ES-I3 (cell line): ENCODE data around the gene DNAJC3.

ENCODE experiments used
- H3K36me3 ChIP-seq: 2 replicates; pipeline ENCODE4 v1.6.1; 2013; ENCODE audit warnings: mild to moderate bottlenecking, low read length, control low read depth, moderate library complexity; ENCODE audit not compliant: insufficient read depth
- H3K4me1 ChIP-seq: 2 replicates; pipeline ENCODE4 v1.6.1; 2013; ENCODE audit warnings: mild to moderate bottlenecking, control low read depth, low read length; ENCODE audit not compliant: insufficient read depth
- H3K9ac ChIP-seq: 2 replicates; pipeline ENCODE4 v1.6.1; 2013; ENCODE audit warnings: low read depth, mild to moderate bottlenecking, low read length, moderate library complexity
- H3K9me3 ChIP-seq: 2 replicates; pipeline ENCODE4 v1.6.1; 2013; ENCODE audit warnings: mild to moderate bottlenecking, low read length, moderate library complexity; ENCODE audit not compliant: control insufficient read depth, insufficient read depth

DNAJC3 gene

GRCh38 chr13:95676762-95677563 is at the start of gene DNAJC3:
DNAJC3 (plus strand) TSS chr13:95677139; CDS start chr13:95677256, 117 bp downstream.
- Histone ChIP-seq H3K9me3 (0 out of 2 replicates have a peak, but pooled peaks cover 3% of the 10 kb centered on the region), H3K9ac (peak within 1 kb of the TSS; percentile 65), H3K36me3 (no peaks in the 10 kb centered on the region), H3K4me1 (no peaks in the 10 kb centered on the region)

DNA sequence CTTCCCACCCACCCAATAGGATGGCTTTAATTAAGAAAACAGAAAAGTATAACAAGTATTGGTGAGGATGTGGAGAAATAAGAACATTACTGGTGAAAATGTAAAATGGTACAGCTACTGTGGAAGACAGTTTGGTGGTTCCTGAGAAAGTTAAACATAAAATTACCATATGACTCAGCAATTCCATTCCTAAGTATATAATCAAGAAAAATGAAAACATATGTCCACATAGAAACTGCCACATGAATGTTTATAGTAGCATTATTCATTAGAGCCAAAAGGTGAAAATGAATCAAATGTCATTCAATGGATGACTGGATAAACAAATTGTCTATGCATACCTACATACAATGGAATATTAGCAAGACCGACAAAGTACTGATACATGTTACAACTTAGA is 49.3 kb upstream of the DNAJC3 start:
- Histone ChIP-seq H3K9me3 (no peaks in the 10 kb centered on the region), H3K9ac (no peak overlapping the region), H3K36me3 (peaks cover 6% of the 10 kb centered on the region; the same call in 1 of the 2 replicates), H3K4me1 (no peaks in the 10 kb centered on the region)

DNA sequence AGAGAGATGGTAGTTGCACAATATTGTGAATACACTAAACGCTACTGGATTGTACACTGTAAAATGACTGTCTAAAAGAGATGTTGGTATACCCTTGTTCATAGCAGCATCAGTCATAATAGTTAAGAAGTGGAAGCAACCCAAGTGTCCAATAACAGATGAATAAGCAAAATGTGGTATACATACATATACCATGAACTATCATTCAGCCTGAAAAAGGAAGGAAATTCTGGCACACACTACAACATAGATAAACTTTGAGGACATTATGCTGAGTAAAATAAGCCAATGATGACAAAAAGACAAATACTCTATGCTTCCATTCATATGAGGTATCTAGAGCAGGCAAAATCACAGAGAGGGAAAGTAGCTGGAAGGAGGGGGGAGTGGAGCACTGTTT is 48.5 kb upstream of the DNAJC3 start:
- Histone ChIP-seq H3K4me1 (no peaks in the 10 kb centered on the region), H3K36me3 (peaks cover 6% of the 10 kb centered on the region; the same call in 1 of the 2 replicates), H3K9me3 (no peaks in the 10 kb centered on the region), H3K9ac (no peak overlapping the region)

DNA sequence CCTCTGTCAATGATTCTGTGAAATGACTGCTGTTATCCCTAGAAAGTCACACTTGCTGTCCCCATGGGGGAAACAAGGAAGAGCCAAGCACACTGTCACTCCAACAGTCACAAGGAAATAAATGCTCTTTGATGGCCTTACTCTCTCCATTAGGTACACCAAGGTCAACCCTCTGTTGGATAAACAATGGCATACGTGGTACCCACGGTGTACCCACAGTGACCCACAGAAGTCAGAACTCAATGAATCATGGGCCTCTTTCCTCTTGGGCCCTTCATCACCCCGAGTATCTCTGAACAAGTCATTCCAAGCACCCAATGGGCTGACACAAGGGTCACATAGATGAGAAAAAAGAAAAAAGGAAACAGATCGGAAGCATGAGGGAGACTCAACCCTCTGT is 47.9 kb upstream of the DNAJC3 start:
- Histone ChIP-seq H3K9ac (no peak overlapping the region), H3K4me1 (no peaks in the 10 kb centered on the region), H3K36me3 (peaks cover 6% of the 10 kb centered on the region; the same call in 1 of the 2 replicates), H3K9me3 (no peaks in the 10 kb centered on the region)

DNA sequence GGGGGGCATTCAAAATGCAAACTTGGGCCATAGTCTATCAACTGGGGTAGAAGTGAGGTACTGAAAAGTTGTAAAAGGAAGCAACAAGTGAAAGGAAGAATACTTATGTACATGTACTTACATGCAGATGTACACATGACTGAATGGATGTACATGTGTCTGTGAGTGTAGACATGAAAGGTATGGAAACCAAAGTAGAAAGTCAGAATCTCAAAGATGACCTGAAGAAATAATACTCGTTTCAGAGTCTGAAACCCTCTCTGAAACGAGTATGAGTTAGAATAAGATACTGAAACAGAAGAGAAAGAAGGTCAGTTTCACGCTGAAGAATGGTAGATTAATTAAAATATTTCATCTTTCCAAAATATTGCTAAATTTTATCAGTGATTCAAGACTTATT is 46.3 kb upstream of the DNAJC3 start:
- Histone ChIP-seq H3K36me3 (peaks cover 6% of the 10 kb centered on the region; the same call in 1 of the 2 replicates), H3K4me1 (no peaks in the 10 kb centered on the region), H3K9me3 (no peaks in the 10 kb centered on the region), H3K9ac (no peak overlapping the region)

DNA sequence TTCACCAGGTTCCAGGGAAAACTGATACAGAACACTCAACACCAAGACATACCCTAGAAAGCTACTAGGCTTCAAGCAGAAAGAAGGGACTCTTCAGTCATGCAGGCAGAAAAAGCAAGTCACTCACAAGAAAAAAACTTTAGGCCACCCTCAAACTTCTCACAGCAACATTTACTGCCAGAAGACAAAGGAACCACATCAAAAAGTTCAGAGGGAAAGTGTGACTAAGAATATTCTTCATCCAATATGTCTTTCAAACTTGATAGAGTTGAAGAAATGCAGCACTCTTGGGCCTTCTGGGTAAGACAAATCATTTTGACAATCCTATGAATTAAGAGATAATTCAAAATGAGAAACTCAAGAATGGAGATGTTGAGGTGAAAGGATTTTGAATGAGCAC is 40.1 kb upstream of the DNAJC3 start:
- no peaks in the 10 kb centered on the region for H3K4me1 ChIP-seq
- H3K36me3 ChIP-seq = peaks cover 4% of the 10 kb centered on the region; the same call in 1 of the 2 replicates
- H3K9me3 ChIP-seq = no peaks in the 10 kb centered on the region
- H3K9ac ChIP-seq = no peak overlapping the region

DNA sequence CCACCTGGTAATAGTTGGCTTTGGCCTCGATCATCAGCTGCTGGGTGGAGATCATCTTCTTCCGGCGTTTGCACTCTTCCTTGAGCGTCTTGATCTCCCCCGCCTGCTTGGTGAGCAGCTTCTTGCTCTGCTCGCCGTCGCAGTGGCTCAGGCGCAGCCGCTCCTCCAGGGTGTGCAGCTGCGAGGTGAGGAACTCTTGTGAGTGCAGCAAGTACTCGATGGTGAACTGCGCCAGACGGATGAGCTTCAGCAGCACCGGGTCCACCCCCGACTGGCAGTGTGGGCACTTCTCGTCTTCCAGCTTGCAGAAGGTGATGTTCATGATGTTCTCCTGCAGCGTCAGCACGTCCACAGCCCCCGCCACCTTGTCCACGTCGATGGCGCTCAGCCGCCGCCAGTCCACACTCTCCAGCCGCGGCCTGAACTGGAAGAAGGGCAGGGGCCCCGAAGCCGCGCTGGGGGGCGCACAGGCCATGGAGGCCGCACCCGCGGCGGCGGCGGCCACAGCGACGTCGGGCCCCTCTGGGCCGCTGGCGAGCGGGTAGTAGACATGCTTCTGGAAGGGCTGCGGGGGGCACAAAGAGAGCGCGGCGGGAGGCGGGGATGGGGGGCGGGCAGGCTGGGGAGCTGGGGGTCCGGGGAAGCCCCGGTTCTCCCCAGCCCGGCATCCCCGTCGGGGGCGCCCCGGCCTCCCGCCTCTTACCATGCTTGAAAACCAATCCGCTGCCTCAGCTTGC is 35.5 kb upstream of the DNAJC3 start:
- Histone ChIP-seq H3K9me3 (no peaks in the 10 kb centered on the region), H3K4me1 (peaks cover 6% of the 10 kb centered on the region; the same call in 1 of the 2 replicates), H3K36me3 (peaks cover 4% of the 10 kb centered on the region; the same call in 1 of the 2 replicates), H3K9ac (peak overlapping the region; percentile 38; the same call in 1 of the 2 replicates)

DNA sequence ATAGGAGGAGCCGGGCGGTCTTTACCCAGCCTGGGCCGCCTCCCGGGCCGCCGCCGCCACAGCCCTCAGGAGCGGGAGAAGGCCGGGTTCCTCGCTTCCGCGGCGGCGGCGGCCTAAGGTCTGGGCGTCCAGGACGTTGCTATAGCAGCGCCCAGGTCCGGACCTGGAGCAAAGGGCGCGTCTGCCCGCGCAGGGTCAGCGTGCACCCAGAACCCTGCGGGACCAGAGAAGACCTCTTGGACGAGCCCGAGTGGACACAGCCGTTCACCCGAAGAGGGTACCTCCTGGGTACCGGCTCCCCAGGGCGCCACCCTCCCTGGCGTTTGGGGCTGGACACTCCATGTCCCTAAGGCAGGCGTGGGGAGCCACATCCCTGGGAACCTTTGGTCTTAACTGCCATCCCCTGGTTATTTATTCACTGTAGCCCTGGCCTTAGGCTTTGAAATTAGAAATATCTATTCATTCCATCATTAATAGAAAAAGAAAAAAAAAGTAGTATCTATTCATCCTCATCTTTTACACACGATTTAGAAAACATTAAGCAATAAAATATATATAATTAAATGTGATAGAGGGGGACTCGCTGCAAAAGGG is 34.8 kb upstream of the DNAJC3 start:
- Histone ChIP-seq H3K9ac (peak overlapping the region; percentile 38; the same call in 1 of the 2 replicates), H3K36me3 (peaks cover 4% of the 10 kb centered on the region; the same call in 1 of the 2 replicates), H3K4me1 (peaks cover 6% of the 10 kb centered on the region; the same call in 1 of the 2 replicates), H3K9me3 (no peaks in the 10 kb centered on the region)

- Histone ChIP-seq H3K9me3 (no peaks in the 10 kb centered on the region), H3K4me1 (peaks cover 6% of the 10 kb centered on the region; the same call in 1 of the 2 replicates), H3K36me3 (no peaks in the 10 kb centered on the region), H3K9ac (peak overlapping the region; percentile 77; the same call in 1 of the 2 replicates)
These were observed 33.9 kb upstream of the DNAJC3 start for GRCh38 chr13:95642999-95643398.

DNA sequence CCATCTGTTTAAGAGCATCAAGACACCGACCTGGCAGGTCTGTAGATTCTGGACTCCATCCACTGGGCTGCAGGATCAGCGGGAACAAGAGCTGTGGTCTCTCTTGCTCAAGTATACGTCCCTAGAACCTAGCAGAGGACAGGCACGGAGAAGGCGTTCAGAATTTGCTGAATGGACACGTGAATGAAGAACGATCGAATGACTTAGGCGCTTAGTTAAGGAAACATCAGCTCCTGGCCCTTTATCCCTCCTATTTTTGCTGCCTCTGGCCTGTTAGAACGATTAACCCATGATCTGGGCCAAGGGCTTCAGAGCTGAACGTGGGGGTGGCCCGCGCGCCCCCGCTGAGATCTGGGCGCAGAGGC is 33.4 kb upstream of the DNAJC3 start:
- H3K9me3 ChIP-seq = no peaks in the 10 kb centered on the region
- H3K36me3 ChIP-seq = no peaks in the 10 kb centered on the region
- peaks cover 6% of the 10 kb centered on the region; the same call in 1 of the 2 replicates for H3K4me1 ChIP-seq
- peak overlapping the region; percentile 77 for H3K9ac ChIP-seq

DNA sequence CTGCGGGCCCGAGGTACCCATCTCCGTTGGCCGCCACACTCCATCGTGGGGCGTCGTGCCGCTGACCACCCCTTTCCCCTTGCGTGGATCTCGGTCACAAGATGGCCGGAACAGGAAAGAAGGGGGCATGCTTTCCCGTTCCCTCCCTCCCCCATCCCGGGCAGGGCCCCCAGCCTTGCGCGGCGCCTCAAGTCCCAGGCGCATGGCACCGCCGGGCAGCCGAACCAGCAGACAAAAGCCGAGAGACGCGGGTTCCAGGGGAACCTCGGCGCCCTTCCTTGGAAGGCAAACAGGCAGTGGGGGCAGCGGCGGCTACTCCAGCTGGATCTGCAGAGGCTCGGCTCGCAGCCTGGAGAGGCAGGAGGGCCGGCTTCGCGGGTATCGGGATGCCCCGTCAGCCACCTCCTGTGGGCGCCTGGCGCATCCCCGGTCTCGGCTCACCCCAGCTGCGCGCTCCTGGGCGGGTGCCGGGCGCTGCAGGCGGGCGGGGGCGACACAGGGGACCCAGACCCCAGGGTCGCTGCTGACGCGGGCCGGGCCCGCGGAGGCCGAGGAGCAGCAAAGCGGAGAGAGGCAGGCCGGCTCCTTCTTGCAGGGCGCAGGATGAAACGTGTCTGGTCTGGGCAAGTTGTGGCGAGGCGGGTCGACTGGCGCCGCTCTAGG is 32.9 kb upstream of the DNAJC3 start:
- peak overlapping the region; percentile 77 for H3K9ac ChIP-seq
- H3K36me3 ChIP-seq = no peaks in the 10 kb centered on the region

GRCh38 chr13:95644601-95645052 is 32.3 kb upstream of the DNAJC3 start, which contains the start of gene DZIP1:
DZIP1 (minus strand) TSS chr13:95644706; CDS start chr13:95642029, 2,677 bp downstream.
- peaks cover 6% of the 10 kb centered on the region; the same call in 1 of the 2 replicates for H3K4me1 ChIP-seq
- H3K9ac ChIP-seq = peak within 1 kb of the TSS; percentile 77
- H3K9me3 ChIP-seq = no peaks in the 10 kb centered on the region; the same call in 1 of the 2 replicates
- no peaks in the 10 kb centered on the region for H3K36me3 ChIP-seq

More for the DNA sequence above, 32.9 kb upstream of the DNAJC3 start:
- Histone ChIP-seq H3K4me1 (peaks cover 6% of the 10 kb centered on the region; the same call in 1 of the 2 replicates), H3K9me3 (no peaks in the 10 kb centered on the region; the same call in 1 of the 2 replicates)

GRCh38 chr13:95647321-95647720 is 29.6 kb upstream of the DNAJC3 start:
- Histone ChIP-seq H3K36me3 (no peaks in the 10 kb centered on the region), H3K9ac (no peak overlapping the region), H3K4me1 (peaks cover 5% of the 10 kb centered on the region; the same call in 1 of the 2 replicates), H3K9me3 (peaks cover 3% of the 10 kb centered on the region)
